NB4 (cell line): ENCODE measurements around the gene TENM4.

Source experiments
- CTCF ChIP-seq: IDR thresholded peaks from one replicate; pipeline ENCODE4 v1.5.1; 2012; ENCODE audit warnings: low read depth, low read length
- MYC ChIP-seq: IDR thresholded peaks from 2 replicates; pipeline ENCODE4 v1.6.1; 2011; ENCODE audit warnings: low read depth, low read length
- POLR2A ChIP-seq: IDR thresholded peaks from 2 replicates; pipeline ENCODE4 v1.6.1; 2011; ENCODE audit warnings: mild to moderate bottlenecking; ENCODE audit not compliant: insufficient read length; ENCODE audit errors: extremely low read depth

GRCh38 chr11:78768345-78768744, 672.5 kb downstream of the TENM4 start:
- TF ChIP-seq CTCF (no peak), MYC (no peak), POLR2A (no peak)
